ENCODE results near the gene MAP3K15.

MAP3K15 gene

GRCh38 chrX:19370061-19370460, 145.2 kb downstream of the MAP3K15 start:
- Histone ChIP-seq H3K4me3 (ENCODE audit: insufficient read length, low read depth) (no peak overlapping the region), H3K27me3 (ENCODE audit: insufficient read depth, insufficient read length) (no peaks in the 10 kb centered on the region), H3K9me3 (ENCODE audit: insufficient read depth, low read length) (no peaks in the 10 kb centered on the region), H3K36me3 (ENCODE audit: insufficient read depth, insufficient read length, low read length) (peaks cover 25% of the 10 kb centered on the region), H3K4me1 (ENCODE audit: insufficient read depth, insufficient read length) (no peaks in the 10 kb centered on the region), H3K9ac (ENCODE audit: insufficient read length, low read depth) (no peak overlapping the region)
- TF ChIP-seq SUZ12 (IDR thresholded peaks at IDR 0.05; ENCODE audit: extremely low read depth, insufficient read depth, insufficient read length), result no peak
- no peak for TF ChIP-seq YY1 (IDR thresholded peaks at IDR 0.05; ENCODE audit: insufficient read depth, insufficient read length)
- TF ChIP-seq ZNF274 (IDR thresholded peaks at IDR 0.05; ENCODE audit: low read depth, low read length), result no peak
- no peak for DNase-seq (ENCODE audit: low read depth, low spot score)

GRCh38 chrX:19368576-19368975, 146.7 kb downstream of the MAP3K15 start:
- Histone ChIP-seq H3K9ac (ENCODE audit: insufficient read length, low read depth) (no peak overlapping the region), H3K36me3 (ENCODE audit: insufficient read depth, insufficient read length, low read length) (peaks cover 29% of the 10 kb centered on the region), H3K9me3 (ENCODE audit: insufficient read depth, low read length) (no peaks in the 10 kb centered on the region), H3K4me3 (ENCODE audit: insufficient read length, low read depth) (no peak overlapping the region), H3K27me3 (ENCODE audit: insufficient read depth, insufficient read length) (no peaks in the 10 kb centered on the region), H3K4me1 (ENCODE audit: insufficient read depth, insufficient read length) (no peaks in the 10 kb centered on the region)
- TF ChIP-seq YY1 (IDR thresholded peaks at IDR 0.05; ENCODE audit: insufficient read depth, insufficient read length), result no peak
- no peak for TF ChIP-seq ZNF274 (IDR thresholded peaks at IDR 0.05; ENCODE audit: low read depth, low read length)
- TF ChIP-seq SUZ12 (IDR thresholded peaks at IDR 0.05; ENCODE audit: extremely low read depth, insufficient read depth, insufficient read length), result no peak
- no peak for DNase-seq (ENCODE audit: low read depth, low spot score)

- peaks cover 70% of the 10 kb centered on the region for H3K36me3 ChIP-seq (ENCODE audit: insufficient read depth, insufficient read length, low read length)
- no peak overlapping the region for H3K4me3 ChIP-seq (ENCODE audit: insufficient read length, low read depth)
- no peaks in the 10 kb centered on the region for H3K9me3 ChIP-seq (ENCODE audit: insufficient read depth, low read length)
- H3K9ac ChIP-seq (ENCODE audit: insufficient read length, low read depth), result no peak overlapping the region
- no peaks in the 10 kb centered on the region for H3K27me3 ChIP-seq (ENCODE audit: insufficient read depth, insufficient read length)
- H3K4me1 ChIP-seq (ENCODE audit: insufficient read depth, insufficient read length), result no peaks in the 10 kb centered on the region
- DNase-seq (ENCODE audit: low read depth, low spot score), result no peak
- no peak for TF ChIP-seq ZNF274 (IDR thresholded peaks at IDR 0.05; ENCODE audit: low read depth, low read length)
- TF ChIP-seq YY1 (IDR thresholded peaks at IDR 0.05; ENCODE audit: insufficient read depth, insufficient read length), result no peak
- TF ChIP-seq SUZ12 (IDR thresholded peaks at IDR 0.05; ENCODE audit: extremely low read depth, insufficient read depth, insufficient read length), result no peak
These were observed 153.6 kb downstream of the MAP3K15 start for GRCh38 chrX:19361701-19362100.

GRCh38 chrX:19360903-19361302, 154.4 kb downstream of the MAP3K15 start:
- Histone ChIP-seq H3K36me3 (ENCODE audit: insufficient read depth, insufficient read length, low read length) (peaks cover 70% of the 10 kb centered on the region), H3K9ac (ENCODE audit: insufficient read length, low read depth) (no peak overlapping the region), H3K9me3 (ENCODE audit: insufficient read depth, low read length) (no peaks in the 10 kb centered on the region), H3K4me1 (ENCODE audit: insufficient read depth, insufficient read length) (no peaks in the 10 kb centered on the region), H3K4me3 (ENCODE audit: insufficient read length, low read depth) (no peak overlapping the region), H3K27me3 (ENCODE audit: insufficient read depth, insufficient read length) (no peaks in the 10 kb centered on the region)
- TF ChIP-seq ZNF274 (IDR thresholded peaks at IDR 0.05; ENCODE audit: low read depth, low read length), result no peak
- TF ChIP-seq SUZ12 (IDR thresholded peaks at IDR 0.05; ENCODE audit: extremely low read depth, insufficient read depth, insufficient read length), result no peak
- TF ChIP-seq YY1 (IDR thresholded peaks at IDR 0.05; ENCODE audit: insufficient read depth, insufficient read length), result no peak
- no peak for DNase-seq (ENCODE audit: low read depth, low spot score)

- no peaks in the 10 kb centered on the region for H3K9me3 ChIP-seq (ENCODE audit: insufficient read depth, low read length)
- H3K36me3 ChIP-seq (ENCODE audit: insufficient read depth, insufficient read length, low read length), result peaks cover 84% of the 10 kb centered on the region
- DNase-seq (ENCODE audit: low read depth, low spot score), result no peak
These were observed 156.8 kb downstream of the MAP3K15 start for GRCh38 chrX:19358521-19358920.

GRCh38 chrX:19354625-19355024, 160.7 kb downstream of the MAP3K15 start:
- no peak for TF ChIP-seq YY1 (IDR thresholded peaks at IDR 0.05; ENCODE audit: insufficient read depth, insufficient read length)
- TF ChIP-seq ZNF274 (IDR thresholded peaks at IDR 0.05; ENCODE audit: low read depth, low read length), result no peak
- TF ChIP-seq SUZ12 (IDR thresholded peaks at IDR 0.05; ENCODE audit: extremely low read depth, insufficient read depth, insufficient read length), result no peak
- Histone ChIP-seq H3K27me3 (ENCODE audit: insufficient read depth, insufficient read length) (no peaks in the 10 kb centered on the region), H3K4me3 (ENCODE audit: insufficient read length, low read depth) (no peak overlapping the region), H3K9me3 (ENCODE audit: insufficient read depth, low read length) (no peaks in the 10 kb centered on the region), H3K9ac (ENCODE audit: insufficient read length, low read depth) (no peak overlapping the region), H3K4me1 (ENCODE audit: insufficient read depth, insufficient read length) (no peaks in the 10 kb centered on the region), H3K36me3 (ENCODE audit: insufficient read depth, insufficient read length, low read length) (peaks cover 91% of the 10 kb centered on the region)
- no peak for DNase-seq (ENCODE audit: low read depth, low spot score)

More at GRCh38 chrX:19358521-19358920, 156.8 kb downstream of the MAP3K15 start:
- H3K9ac ChIP-seq (ENCODE audit: insufficient read length, low read depth), result no peak overlapping the region
- no peak for TF ChIP-seq YY1 (IDR thresholded peaks at IDR 0.05; ENCODE audit: insufficient read depth, insufficient read length)
- H3K4me3 ChIP-seq (ENCODE audit: insufficient read length, low read depth), result no peak overlapping the region
- H3K4me1 ChIP-seq (ENCODE audit: insufficient read depth, insufficient read length), result no peaks in the 10 kb centered on the region
- no peaks in the 10 kb centered on the region for H3K27me3 ChIP-seq (ENCODE audit: insufficient read depth, insufficient read length)

GRCh38 chrX:19350941-19351384, 164.3 kb downstream of the MAP3K15 start:
- Histone ChIP-seq H3K27me3 (ENCODE audit: insufficient read depth, insufficient read length) (no peaks in the 10 kb centered on the region), H3K9me3 (ENCODE audit: insufficient read depth, low read length) (no peaks in the 10 kb centered on the region), H3K9ac (ENCODE audit: insufficient read length, low read depth) (no peak overlapping the region), H3K4me1 (ENCODE audit: insufficient read depth, insufficient read length) (no peaks in the 10 kb centered on the region), H3K4me3 (ENCODE audit: insufficient read length, low read depth) (no peak overlapping the region), H3K36me3 (ENCODE audit: insufficient read depth, insufficient read length, low read length) (peaks cover 73% of the 10 kb centered on the region)
- no peak for TF ChIP-seq SUZ12 (IDR thresholded peaks at IDR 0.05; ENCODE audit: extremely low read depth, insufficient read depth, insufficient read length)
- TF ChIP-seq YY1 (IDR thresholded peaks at IDR 0.05; ENCODE audit: insufficient read depth, insufficient read length), result no peak
- no peak for DNase-seq (ENCODE audit: low read depth, low spot score)

- Histone ChIP-seq H3K4me1 (ENCODE audit: insufficient read depth, insufficient read length) (peaks cover 2% of the 10 kb centered on the region), H3K4me3 (ENCODE audit: insufficient read length, low read depth) (no peak overlapping the region), H3K27me3 (ENCODE audit: insufficient read depth, insufficient read length) (no peaks in the 10 kb centered on the region), H3K36me3 (ENCODE audit: insufficient read depth, insufficient read length, low read length) (peaks cover 59% of the 10 kb centered on the region), H3K9me3 (ENCODE audit: insufficient read depth, low read length) (no peaks in the 10 kb centered on the region), H3K9ac (ENCODE audit: insufficient read length, low read depth) (no peak overlapping the region)
- TF ChIP-seq ZNF274 (IDR thresholded peaks at IDR 0.05; ENCODE audit: low read depth, low read length) (no peak), SUZ12 (IDR thresholded peaks at IDR 0.05; ENCODE audit: extremely low read depth, insufficient read depth, insufficient read length) (no peak)
- DNase-seq (ENCODE audit: low read depth, low spot score), result no peak
These were observed 166.0 kb downstream of the MAP3K15 start for GRCh38 chrX:19349264-19349663.

All from NT2/D1 (cell line).